NT2/D1 (cell line): ENCODE results near the gene TAX1BP1.

Source experiments
- DNase-seq: peaks from one replicate; pipeline ENCODE4 v3.0.0-alpha.2; 2011; ENCODE audit warnings: low read depth, low spot score
- H3K27me3 ChIP-seq: 2 replicates; pipeline ENCODE4 v1.6.0; 2011; ENCODE audit warnings: mild to moderate bottlenecking; ENCODE audit not compliant: insufficient read length, insufficient read depth
- H3K36me3 ChIP-seq: 2 replicates; pipeline ENCODE4 v1.6.1; 2011; ENCODE audit warnings: mild to moderate bottlenecking, low read length, mixed read lengths; ENCODE audit not compliant: insufficient read depth, insufficient read length
- H3K4me1 ChIP-seq: 2 replicates; pipeline ENCODE4 v1.5.1; 2011; ENCODE audit not compliant: insufficient read depth, insufficient read length
- H3K4me3 ChIP-seq: 2 replicates; pipeline ENCODE4 v1.5.1; 2011; ENCODE audit warnings: low read depth; ENCODE audit not compliant: insufficient read length
- H3K9ac ChIP-seq: 2 replicates; pipeline ENCODE4 v1.6.0; 2011; ENCODE audit warnings: low read depth; ENCODE audit not compliant: insufficient read length
- H3K9me3 ChIP-seq: 2 replicates; pipeline ENCODE4 v1.5.1; 2011; ENCODE audit warnings: mild to moderate bottlenecking, low read length; ENCODE audit not compliant: insufficient read depth
- SUZ12 ChIP-seq: IDR thresholded peaks from 2 replicates; pipeline ENCODE4 v1.6.1; 2011; ENCODE audit not compliant: insufficient read length, insufficient read depth; ENCODE audit errors: extremely low read depth
- YY1 ChIP-seq: IDR thresholded peaks from 2 replicates; pipeline ENCODE4 v1.6.1; 2011; ENCODE audit not compliant: insufficient read length, insufficient read depth
- ZNF274 ChIP-seq: IDR thresholded peaks from 2 replicates; pipeline ENCODE4 v1.6.1; 2011; ENCODE audit warnings: mild to moderate bottlenecking, low read depth, low read length

TAX1BP1 gene

GRCh38 chr7:27723085-27723484, 16.9 kb upstream of the TAX1BP1 start:
- H3K9me3 ChIP-seq: no peaks in the 10 kb centered on the region
- no peak overlapping the region for H3K4me3 ChIP-seq
- no peaks in the 10 kb centered on the region for H3K27me3 ChIP-seq
- no peaks in the 10 kb centered on the region for H3K36me3 ChIP-seq
- no peak for TF ChIP-seq SUZ12
- DNase-seq: no peak
- no peaks in the 10 kb centered on the region for H3K4me1 ChIP-seq
- H3K9ac ChIP-seq: no peak overlapping the region

GRCh38 chr7:27727058-27727457, 12.9 kb upstream of the TAX1BP1 start:
- Histone ChIP-seq H3K9ac (no peak overlapping the region), H3K36me3 (no peaks in the 10 kb centered on the region), H3K4me3 (no peak overlapping the region), H3K4me1 (no peaks in the 10 kb centered on the region), H3K27me3 (no peaks in the 10 kb centered on the region), H3K9me3 (no peaks in the 10 kb centered on the region)
- TF ChIP-seq SUZ12 (no peak), ZNF274 (no peak), YY1 (no peak)
- no peak for DNase-seq

- TF ChIP-seq YY1 (no peak), SUZ12 (no peak), ZNF274 (no peak)
- no peaks in the 10 kb centered on the region for H3K4me1 ChIP-seq
- no peaks in the 10 kb centered on the region for H3K27me3 ChIP-seq
- no peak overlapping the region for H3K9ac ChIP-seq
- no peak overlapping the region for H3K4me3 ChIP-seq
- no peaks in the 10 kb centered on the region for H3K9me3 ChIP-seq
- no peak for DNase-seq
- H3K36me3 ChIP-seq: no peaks in the 10 kb centered on the region
Observed at GRCh38 chr7:27730112-27730511, 9.8 kb upstream of the TAX1BP1 start.

GRCh38 chr7:27734583-27734982, 5.4 kb upstream of the TAX1BP1 start:
- Histone ChIP-seq H3K36me3 (no peaks in the 10 kb centered on the region), H3K9me3 (no peaks in the 10 kb centered on the region), H3K4me3 (no peak overlapping the region), H3K4me1 (no peaks in the 10 kb centered on the region), H3K9ac (no peak overlapping the region), H3K27me3 (no peaks in the 10 kb centered on the region)
- DNase-seq: no peak
- TF ChIP-seq YY1: no peak
- no peak for TF ChIP-seq SUZ12
- no peak for TF ChIP-seq ZNF274

GRCh38 chr7:27735165-27735564, 4.8 kb upstream of the TAX1BP1 start:
- Histone ChIP-seq H3K4me1 (no peaks in the 10 kb centered on the region), H3K4me3 (no peak overlapping the region), H3K9me3 (no peaks in the 10 kb centered on the region), H3K9ac (no peak overlapping the region), H3K36me3 (no peaks in the 10 kb centered on the region), H3K27me3 (no peaks in the 10 kb centered on the region)
- TF ChIP-seq YY1 (no peak), ZNF274 (no peak), SUZ12 (no peak)
- no peak for DNase-seq

GRCh38 chr7:27735831-27736230, 4.1 kb upstream of the TAX1BP1 start:
- H3K9ac ChIP-seq: no peak overlapping the region
- H3K4me1 ChIP-seq: no peaks in the 10 kb centered on the region
- H3K9me3 ChIP-seq: no peaks in the 10 kb centered on the region

DNA sequence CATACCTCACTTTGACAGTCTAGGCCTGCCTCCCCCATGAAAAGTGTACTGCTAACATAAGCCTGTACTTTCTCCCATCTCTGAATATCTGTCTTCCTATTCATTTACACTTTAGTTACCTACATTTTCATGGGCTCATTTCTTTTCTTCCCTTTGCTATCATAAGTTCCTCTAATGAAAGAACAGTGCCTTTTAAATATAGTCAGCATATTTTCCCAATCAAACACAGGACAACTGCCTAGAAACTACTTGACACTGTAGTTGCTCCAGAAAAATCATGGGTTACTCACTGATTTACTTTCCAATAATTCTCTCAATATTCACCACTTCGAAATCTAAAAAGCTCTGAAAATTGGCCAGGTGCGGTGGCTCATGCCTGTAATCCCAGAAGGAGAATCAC, 2.8 kb upstream of the TAX1BP1 start:
- no peak for DNase-seq
- Histone ChIP-seq H3K9ac (no peak overlapping the region), H3K4me1 (no peaks in the 10 kb centered on the region), H3K4me3 (no peak overlapping the region), H3K36me3 (no peaks in the 10 kb centered on the region), H3K9me3 (no peaks in the 10 kb centered on the region), H3K27me3 (no peaks in the 10 kb centered on the region)
- no peak for TF ChIP-seq YY1
- TF ChIP-seq ZNF274: no peak
- TF ChIP-seq SUZ12: no peak

More at GRCh38 chr7:27735831-27736230, 4.1 kb upstream of the TAX1BP1 start:
- Histone ChIP-seq H3K36me3 (no peaks in the 10 kb centered on the region), H3K27me3 (no peaks in the 10 kb centered on the region), H3K4me3 (no peak overlapping the region)
- TF ChIP-seq YY1: no peak
- no peak for TF ChIP-seq ZNF274
- no peak for TF ChIP-seq SUZ12
- no peak for DNase-seq

- no peak for DNase-seq
- no peaks in the 10 kb centered on the region for H3K36me3 ChIP-seq
- H3K9me3 ChIP-seq: no peaks in the 10 kb centered on the region
Observed at GRCh38 chr7:27737616-27738015, 2.3 kb upstream of the TAX1BP1 start.

More at GRCh38 chr7:27737616-27738015, 2.3 kb upstream of the TAX1BP1 start:
- no peak overlapping the region for H3K4me3 ChIP-seq
- no peak overlapping the region for H3K9ac ChIP-seq
- no peaks in the 10 kb centered on the region for H3K4me1 ChIP-seq
- TF ChIP-seq SUZ12 (no peak), YY1 (no peak), ZNF274 (no peak)
- H3K27me3 ChIP-seq: no peaks in the 10 kb centered on the region
